ENCODE measurements around the gene NMRK2.

DNA sequence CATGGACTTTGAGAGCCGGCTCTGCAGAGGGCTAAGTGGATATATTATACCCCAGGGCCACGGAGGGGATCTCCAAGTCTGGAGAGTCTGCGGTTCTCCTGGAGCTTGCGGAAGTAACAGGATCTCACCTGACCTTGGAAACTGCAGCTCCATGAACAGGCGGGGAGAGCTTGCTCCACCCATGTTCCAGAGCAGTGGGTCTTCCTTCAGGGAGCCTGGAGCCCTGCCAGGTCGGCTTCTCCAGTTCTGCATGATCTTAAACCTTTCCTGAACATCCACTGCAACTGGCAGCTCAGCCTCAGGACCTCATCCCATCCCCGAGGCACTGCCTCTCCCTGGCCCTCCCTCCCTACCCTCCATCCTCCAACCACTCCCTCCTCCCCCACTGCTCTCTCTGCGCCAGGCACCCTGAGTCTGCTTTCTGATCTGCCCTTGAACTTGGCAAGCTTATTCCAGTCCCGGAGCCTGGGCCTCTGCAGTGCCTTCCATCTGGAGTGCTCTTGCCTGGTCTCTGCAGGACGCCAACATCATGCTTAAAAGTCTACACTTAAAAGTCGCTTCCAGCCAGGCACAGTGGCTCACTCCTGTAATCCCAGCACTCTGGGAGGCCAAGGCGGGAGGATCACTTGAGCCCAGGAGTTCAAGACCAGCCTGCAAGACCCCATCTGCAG lies 39.2 kb upstream of the NMRK2 start:
- TF ChIP-seq CTCF (IDR thresholded peaks at IDR 0.05) (no peak), EP300 (IDR thresholded peaks at IDR 0.05) (no peak)

Data from esophagus muscularis mucosa (tissue), 3 donors.